Left cardiac atrium (tissue), 4 donors: ENCODE data around the gene LMOD1. TPM values are rescaled to one million over a fixed set of nuclear protein-coding genes. Genes with fewer than 3 reads are reported as not detected.

ENCODE experiments used
- ATAC-seq, 2 donors: fragments of 200-7000 bp; cut with Tn5 transposase; one replicate each; pipeline ENCODE4 v1.9.1; 2020; ENCODE audit warnings: mild to moderate bottlenecking in 2 of 2, moderate library complexity in 2 of 2
- DNase-seq: peaks from one replicate; pipeline ENCODE4 v3.0.0-alpha.2; 2020
- intact Hi-C, 2 donors: fragments of 100-400 bp; cut with DNase I; formaldehyde crosslinking; loops; one replicate each; pipeline versions ENCODE4 v1.14.1 to v1.15.1; 2022 to 2023
- total RNA-seq, 2 donors: library from RNA; stranded (reverse); fragmentation: NEBNext Ultra II Directional; extraction: Animal tissue kit (Norgen Biotek cat#: 25700); gene quantifications; one replicate each; pipeline ENCODE4 v1.2.1, GENCODE V29; 2021
- donor health status: DM: no; HTN: yes; CAD: no.
- donor health status: DM: no; HTN: yes; CAD: no; lungs with severe emphysema.
- donor health status: DM: yes; HTN: yes; CAD: no.
- donor health status: Dilated cardiomyopathy.

LMOD1 gene
- total RNA-seq, 2 donors from 2014 or later = 21.3 to 36.2 TPM

- no peak for ATAC-seq
- intact Hi-C loops = loop anchor here (5.0 to 10.0 kb wide), 3 partner anchors 44 to 216 kb away; no protein-coding TSS in a partner anchor
- DNase-seq = no peak
Measured at GRCh38 chr1:201898240-201898894, 48.0 kb downstream of the LMOD1 start.

- ATAC-seq = peak; percentile 33 to 74
- intact Hi-C loops = loop anchor here (1.0 to 10.0 kb wide), 4 partner anchors 45 to 218 kb away; no protein-coding TSS in a partner anchor
- DNase-seq = no peak
Measured at GRCh38 chr1:201896951-201897391, 49.4 kb downstream of the LMOD1 start.

- peak; percentile 82 to 84 for ATAC-seq
- intact Hi-C loops = loop anchor here (1.0 to 10.0 kb wide), 4 partner anchors 46 to 219 kb away; no protein-coding TSS in a partner anchor
Measured at GRCh38 chr1:201895913-201896807, 50.2 kb downstream of the LMOD1 start.

GRCh38 chr1:201895120-201895665, 51.2 kb downstream of the LMOD1 start:
- intact Hi-C loops = loop anchor here (5.0 to 10.0 kb wide), 3 partner anchors 47 to 220 kb away; no protein-coding TSS in a partner anchor
- ATAC-seq (no peak), DNase-seq (no peak)

More at GRCh38 chr1:201895913-201896807, 50.2 kb downstream of the LMOD1 start:
- DNase-seq = peak; percentile 89

- no peak for ATAC-seq
- intact Hi-C loops = loop anchor here (5.0 to 10.0 kb wide), 3 partner anchors 48 to 220 kb away; no protein-coding TSS in a partner anchor
Measured at GRCh38 chr1:201894343-201895119, 51.8 kb downstream of the LMOD1 start.

GRCh38 chr1:201893431-201893830, 52.9 kb downstream of the LMOD1 start:
- no peak for ATAC-seq
- intact Hi-C loops = loop anchor here in 1 of 2 donors (10.0 kb wide), 1 partner anchor 221 kb away; no protein-coding TSS in a partner anchor
- DNase-seq = no peak

More at GRCh38 chr1:201894343-201895119, 51.8 kb downstream of the LMOD1 start:
- no peak for DNase-seq

GRCh38 chr1:201892211-201892610, 54.1 kb downstream of the LMOD1 start:
- DNase-seq (no peak), ATAC-seq (no peak)
- intact Hi-C loops = loop anchor here in 1 of 2 donors (10.0 kb wide), 1 partner anchor 223 kb away; no protein-coding TSS in a partner anchor

GRCh38 chr1:201891451-201892045, 54.8 kb downstream of the LMOD1 start:
- no peak for DNase-seq
- intact Hi-C loops = loop anchor here in 1 of 2 donors (10.0 kb wide), 1 partner anchor 223 kb away; no protein-coding TSS in a partner anchor

GRCh38 chr1:201890806-201891450, 55.4 kb downstream of the LMOD1 start:
- DNase-seq (no peak), ATAC-seq (no peak)
- intact Hi-C loops = loop anchor here in 1 of 2 donors (10.0 kb wide), 1 partner anchor 224 kb away; no protein-coding TSS in a partner anchor

More at GRCh38 chr1:201891451-201892045, 54.8 kb downstream of the LMOD1 start:
- ATAC-seq = no peak

- intact Hi-C loops = loop anchor here in 1 of 2 donors (10.0 kb wide), 1 partner anchor 225 kb away; no protein-coding TSS in a partner anchor
- no peak for ATAC-seq
- no peak for DNase-seq
Measured at GRCh38 chr1:201890223-201890622, 56.1 kb downstream of the LMOD1 start.

GRCh38 chr1:201889090-201889968, 57.0 kb downstream of the LMOD1 start:
- ATAC-seq (no peak), DNase-seq (no peak)
- intact Hi-C loops = no loop called here

GRCh38 chr1:201888282-201889089, 57.9 kb downstream of the LMOD1 start, which contains the start of gene SHISA4:
SHISA4 (plus strand) TSS chr1:201888898; CDS start chr1:201888995, 97 bp downstream.
- ATAC-seq (peak; percentile 82 to 90), DNase-seq (peak; percentile 88)
- intact Hi-C loops = no loop called here

- DNase-seq = no peak
- intact Hi-C loops = no loop called here
- ATAC-seq = no peak
Measured at GRCh38 chr1:201887116-201887866, 59.1 kb downstream of the LMOD1 start.

- DNase-seq = no peak
- ATAC-seq = no peak
- intact Hi-C loops = no loop called here
Measured at GRCh38 chr1:201886103-201886885, 60.1 kb downstream of the LMOD1 start.
